CD4-positive, alpha-beta T cell treated with Interleukin-4 for 4 hours (primary cell): ENCODE data around the gene VAPA.

ENCODE experiments used
- DNase-seq: peaks from one replicate; pipeline ENCODE4 v3.0.0-alpha.2; 2020

VAPA gene

DNA sequence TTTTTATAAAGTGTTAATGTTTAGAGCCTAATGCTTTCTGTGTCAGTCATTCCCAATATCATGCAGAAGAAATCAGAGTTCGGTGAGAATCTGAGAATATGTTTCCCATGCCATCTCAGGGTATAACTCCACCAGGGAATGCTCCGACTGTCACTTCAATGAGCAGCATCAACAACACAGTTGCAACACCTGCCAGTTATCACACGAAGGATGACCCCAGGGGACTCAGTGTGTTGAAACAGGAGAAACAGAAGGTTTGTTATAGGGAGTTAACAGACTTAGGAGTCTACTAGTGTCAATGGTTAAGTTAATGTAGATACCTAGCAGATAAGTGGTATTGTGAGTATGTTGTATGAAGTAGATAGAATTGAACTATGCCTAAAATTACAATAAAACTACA is 31.0 kb downstream of the VAPA start:
- DNase-seq = no peak

DNA sequence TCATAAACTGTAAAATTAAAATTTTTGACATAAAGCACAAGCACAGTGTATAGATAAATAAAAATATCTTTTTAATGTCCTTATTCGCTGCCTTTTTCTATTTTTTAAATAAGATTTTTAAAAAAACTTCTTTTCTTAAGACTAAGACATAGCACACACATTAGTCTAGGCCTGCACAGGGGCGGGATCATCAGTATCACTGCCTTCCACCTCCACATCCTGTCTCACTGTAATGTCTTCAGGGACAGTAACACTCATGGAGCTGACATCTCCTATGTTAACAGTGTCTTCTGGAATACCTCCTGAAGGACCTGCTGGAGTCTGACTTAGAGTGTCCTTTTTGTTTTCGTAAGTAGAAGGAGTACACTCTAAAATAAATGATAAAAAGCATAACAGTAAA is 33.0 kb downstream of the VAPA start:
- no peak for DNase-seq

DNA sequence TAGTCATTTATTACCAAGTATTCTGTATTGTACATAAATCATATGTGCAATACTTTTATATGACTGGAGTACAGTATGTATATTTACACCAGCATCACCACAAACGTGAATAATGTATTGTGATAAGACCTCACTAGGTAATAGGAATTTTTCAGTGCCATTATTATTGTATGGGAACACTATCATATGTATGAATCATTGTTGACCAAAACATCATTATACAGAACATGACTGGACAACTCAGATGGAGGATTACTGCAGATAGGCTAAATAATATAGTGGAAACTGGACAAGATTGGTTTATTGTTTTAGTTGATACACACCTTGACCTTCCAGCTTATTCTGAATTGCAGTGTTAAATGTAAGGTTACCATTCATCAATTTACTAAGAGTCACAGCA is 33.4 kb downstream of the VAPA start:
- no peak for DNase-seq

DNA sequence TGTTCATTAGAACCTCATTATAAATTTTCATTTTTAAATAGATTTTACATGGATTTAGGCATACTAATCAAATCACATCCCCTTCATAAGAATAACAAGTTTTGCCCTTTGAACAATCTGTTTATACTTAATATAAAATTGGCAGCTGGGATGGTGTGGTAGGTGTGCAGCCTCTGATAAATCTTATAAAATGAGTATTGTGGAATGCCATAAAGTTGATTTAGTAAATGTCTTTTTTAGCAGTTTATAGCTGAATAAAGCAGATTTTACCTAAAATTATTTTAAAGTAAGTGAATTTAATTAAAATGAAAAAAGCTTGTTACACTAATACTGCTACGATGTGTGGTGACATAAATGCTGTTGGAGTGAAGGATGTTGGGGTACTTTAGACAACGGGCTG is 35.5 kb downstream of the VAPA start:
- DNase-seq = no peak

DNA sequence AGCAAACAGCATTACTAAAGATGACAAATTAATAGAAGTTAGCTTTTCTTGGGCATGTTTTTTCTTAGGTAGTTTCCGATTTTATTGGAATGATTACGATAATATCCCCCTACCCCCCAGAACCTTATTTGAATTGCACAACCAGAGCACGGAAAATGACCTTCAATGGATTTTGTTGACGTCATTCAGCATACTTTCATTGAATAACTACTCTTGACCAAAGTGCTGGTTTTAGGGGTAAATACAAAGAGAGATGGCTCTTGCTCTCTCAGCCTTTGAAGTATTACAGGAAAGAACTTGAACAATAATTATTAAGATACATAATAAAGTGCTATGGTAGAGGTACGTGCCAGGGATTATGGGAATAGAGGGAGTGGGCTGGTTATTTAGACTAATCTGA is 36.0 kb downstream of the VAPA start:
- DNase-seq = no peak

DNA sequence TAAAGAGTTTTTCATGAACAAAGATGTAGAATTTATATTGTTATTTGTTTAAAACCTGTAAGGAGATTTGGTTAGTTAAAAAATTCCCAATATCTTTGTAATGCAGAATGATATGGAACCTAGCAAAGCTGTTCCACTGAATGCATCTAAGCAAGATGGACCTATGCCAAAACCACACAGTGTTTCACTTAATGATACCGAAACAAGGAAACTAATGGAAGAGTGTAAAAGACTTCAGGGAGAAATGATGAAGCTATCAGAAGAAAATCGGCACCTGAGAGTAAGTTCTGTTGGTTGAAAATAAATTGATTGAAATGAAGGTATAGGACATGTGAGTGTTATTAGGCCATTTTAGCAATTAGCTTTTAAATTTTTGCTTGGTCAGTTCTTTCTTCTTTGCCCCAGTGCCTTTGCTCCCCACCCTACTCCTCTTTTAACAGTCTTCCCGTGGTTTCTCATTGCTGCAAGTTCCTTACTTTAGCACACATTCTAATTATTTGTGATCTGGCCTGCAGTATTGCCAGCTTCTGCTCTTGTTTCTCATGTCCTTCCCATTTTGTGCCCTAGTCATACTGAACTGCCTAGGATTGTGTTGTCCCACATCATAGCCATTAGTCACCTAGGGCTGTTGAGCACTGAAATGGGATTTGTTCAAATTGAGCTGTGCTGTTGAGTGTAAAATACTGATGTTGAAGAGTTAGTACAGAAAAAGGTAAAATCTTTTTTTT is 36.6 kb downstream of the VAPA start:
- no peak for DNase-seq

DNA sequence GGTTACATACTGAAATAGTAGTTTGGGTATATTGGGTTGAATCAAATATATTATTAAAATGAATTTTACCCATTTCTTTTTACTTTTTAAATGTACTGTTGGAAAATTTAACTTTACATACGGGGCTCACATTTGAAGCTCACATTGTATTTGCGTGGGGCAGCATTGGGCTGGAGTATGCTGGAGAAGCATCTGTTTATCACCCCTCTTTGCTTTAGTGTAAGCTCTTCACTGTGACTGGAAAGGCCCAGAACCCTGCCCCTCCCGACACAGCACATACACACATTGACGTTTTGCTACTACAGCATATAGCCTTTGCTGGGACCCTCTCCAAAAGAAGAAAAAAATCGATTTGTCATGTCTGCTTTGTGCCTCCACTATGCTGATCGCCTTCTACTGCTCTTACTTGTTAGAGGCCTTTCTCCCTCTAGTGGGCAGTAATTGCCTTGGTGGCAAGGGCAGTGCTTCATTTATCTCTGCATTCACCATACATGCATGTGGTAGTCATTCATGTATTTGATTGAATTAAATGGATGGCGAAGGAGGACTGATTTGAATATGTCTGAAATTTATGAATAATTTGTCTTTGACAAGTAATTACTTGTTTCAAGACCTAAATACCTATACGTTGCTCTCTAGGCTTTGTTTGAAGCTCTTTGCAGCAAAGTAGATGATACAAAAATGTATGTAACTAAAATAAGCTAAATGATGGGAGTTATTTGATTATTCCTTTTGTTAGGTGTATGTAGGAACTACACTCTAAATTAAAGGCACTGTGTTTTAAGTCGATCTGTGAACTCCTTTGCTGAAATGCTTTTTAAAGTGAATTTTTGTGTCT is 37.4 kb downstream of the VAPA start:
- DNase-seq = peak; percentile 18

DNA sequence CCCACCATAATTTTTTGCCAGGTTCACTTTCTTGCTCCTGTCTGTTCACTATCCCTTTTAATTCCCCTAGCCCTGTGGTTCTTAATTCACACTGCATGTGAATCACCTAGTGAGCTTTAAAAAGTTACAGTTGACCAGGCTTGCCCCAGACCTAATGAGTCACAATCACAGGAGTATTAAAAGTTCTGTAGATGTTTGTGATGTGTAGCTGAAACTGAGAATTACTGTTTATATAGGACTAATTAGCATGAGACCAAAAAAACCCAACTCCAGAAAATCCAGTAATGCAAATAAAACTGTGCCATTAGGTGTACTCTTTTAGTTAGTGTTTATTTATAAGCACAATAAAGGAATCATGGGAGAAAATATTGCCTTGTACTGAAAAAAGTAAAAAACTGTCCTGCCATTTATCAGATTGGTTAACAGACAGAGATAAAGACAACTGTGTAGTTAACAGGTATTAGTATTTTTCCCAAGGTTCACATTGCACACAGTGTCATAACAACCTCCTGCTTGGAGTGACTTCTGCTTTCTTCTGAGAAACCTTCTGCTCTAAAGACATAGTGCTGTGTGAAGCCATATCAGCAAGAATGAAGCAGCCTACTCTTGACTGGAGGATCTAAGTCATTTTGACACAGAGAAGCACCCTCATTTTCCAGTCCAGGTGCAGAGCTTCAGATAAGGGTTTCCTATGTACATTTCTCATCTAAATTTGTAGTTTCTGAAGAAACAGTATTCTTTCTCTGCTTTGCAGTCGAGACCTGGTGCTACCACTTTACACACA is 39.0 kb downstream of the VAPA start:
- no peak for DNase-seq

DNA sequence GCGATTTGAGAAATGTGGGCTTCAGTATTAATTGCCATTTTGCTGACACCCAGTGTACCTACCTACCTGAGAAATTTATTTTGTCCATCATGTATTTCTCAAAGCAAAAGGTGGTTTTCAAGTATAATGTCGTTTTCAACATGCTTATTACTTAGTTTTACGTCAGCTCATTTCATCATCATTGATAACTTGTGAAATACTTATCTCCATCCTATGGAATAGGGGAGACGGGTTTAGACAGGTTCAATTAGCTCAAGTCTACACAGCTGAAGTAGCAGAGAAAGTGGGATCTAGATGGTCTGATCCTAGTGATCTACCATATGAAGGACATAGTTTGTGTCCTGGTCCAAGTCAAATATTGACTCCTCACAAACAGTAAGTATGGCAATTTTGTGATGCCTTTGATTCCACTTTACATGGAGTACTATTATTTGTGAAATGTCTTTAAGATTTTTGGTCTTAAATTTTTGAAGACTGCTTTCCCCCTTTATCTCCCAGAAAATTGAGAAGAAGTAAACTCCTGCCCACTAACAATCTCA is 45.1 kb downstream of the VAPA start:
- no peak for DNase-seq

DNA sequence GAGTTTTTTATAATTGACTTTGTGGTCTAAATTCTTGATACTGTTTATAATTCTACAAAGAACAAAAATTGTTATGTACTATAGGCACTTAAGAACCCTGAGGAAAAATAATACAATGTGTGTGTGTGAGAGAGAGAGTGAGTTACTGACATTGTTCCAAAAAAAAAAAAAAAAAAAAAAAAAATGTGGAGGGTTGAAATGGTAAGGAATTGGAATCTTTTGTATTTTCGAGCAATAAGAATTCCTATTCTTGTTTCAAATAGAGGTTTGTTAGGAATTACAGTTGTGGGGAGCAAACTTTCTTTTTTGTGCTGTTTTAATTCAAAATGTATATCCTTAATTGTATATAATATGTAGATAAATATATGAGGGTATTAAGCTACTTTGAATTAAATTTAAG is 45.7 kb downstream of the VAPA start:
- no peak for DNase-seq

DNA sequence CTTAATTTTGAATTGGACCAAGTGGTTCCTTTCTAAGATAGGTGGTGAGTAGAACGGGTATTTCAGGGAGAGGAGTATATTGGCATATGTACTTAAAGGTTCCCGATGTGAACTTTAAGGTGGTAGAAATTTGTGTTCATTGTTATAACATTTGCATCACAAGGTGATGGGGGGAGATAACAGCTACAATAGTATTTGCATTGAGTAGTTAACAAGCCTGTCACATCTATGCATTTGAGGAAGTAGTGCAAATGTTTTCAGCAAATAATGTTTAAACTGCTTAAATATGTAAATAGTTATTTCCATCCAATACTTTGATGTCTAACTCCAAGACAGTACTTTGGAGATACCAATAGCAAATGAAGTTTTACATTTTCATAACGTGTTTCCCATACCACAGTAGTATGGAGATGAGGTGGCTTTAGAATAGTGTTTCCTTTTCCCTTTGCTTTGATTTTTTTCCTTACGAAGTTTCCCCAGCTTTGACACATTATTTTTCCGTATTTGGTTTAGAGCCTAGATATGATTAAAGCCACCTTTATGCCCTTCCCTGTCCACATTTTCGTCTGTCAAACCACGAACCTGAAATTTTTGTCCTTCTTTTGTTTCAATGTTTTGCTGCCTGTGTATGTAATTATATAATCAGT is 46.6 kb downstream of the VAPA start:
- DNase-seq = no peak

DNA sequence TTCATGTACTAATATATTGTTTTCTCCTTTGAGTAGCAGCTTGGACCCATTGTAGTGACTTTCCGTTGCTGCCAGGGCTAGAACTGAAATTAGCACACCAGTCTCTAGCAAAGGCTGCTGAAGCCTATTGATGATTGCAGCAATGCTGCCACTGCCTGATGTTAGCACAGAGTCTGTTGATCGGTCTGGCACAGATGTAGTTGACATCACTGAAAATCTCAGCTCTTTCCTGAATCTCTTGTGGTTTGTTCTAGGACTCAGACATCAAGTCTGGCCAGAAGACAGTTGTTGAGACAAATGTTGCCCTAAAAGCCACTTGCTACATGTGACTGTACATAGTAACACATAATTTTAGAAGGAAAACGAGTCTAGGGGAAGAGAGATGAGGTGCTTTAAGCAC is 47.2 kb downstream of the VAPA start:
- no peak for DNase-seq

DNA sequence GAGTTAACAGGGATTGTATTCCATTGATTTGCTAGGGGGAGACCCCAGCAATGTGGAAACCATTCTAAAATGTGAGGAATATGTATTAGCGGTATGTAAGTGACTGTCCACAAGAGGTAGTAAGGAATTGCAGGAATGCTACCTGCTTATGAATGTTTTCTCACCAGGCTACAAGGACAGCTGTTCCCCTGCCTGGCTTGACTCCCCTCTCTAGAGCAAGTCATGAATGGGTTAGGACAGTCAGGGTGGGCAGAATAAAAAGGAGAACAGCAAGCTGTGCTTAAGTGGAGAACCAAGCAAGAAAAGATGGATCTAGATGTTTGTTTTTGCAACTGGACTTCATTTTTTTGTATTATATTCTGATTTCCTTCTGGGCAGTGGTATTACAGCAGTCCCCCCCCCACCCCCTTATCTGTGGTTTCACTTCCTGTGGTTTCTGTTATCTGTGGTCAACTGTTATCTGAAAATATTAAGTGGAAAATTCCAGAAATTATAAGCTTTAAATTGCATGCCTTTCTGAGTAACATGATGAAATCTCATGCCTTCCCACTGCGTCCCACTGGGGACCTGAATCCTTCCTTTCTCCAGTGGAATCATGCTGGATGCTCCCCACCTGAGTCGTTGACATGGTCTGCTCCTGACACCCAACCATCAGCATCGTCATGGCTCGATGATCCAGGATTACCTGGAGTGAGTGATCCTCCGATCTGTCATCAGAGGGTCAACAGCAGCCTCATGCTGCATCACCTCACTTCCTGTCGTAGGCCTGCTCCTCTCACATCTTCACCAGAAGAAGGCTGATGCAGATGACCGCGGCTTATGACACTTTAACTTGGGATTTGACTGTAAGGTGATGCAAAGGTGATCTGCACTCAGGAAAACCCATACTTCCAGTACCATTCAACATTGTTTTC is 52.2 kb downstream of the VAPA start:
- DNase-seq = no peak

DNA sequence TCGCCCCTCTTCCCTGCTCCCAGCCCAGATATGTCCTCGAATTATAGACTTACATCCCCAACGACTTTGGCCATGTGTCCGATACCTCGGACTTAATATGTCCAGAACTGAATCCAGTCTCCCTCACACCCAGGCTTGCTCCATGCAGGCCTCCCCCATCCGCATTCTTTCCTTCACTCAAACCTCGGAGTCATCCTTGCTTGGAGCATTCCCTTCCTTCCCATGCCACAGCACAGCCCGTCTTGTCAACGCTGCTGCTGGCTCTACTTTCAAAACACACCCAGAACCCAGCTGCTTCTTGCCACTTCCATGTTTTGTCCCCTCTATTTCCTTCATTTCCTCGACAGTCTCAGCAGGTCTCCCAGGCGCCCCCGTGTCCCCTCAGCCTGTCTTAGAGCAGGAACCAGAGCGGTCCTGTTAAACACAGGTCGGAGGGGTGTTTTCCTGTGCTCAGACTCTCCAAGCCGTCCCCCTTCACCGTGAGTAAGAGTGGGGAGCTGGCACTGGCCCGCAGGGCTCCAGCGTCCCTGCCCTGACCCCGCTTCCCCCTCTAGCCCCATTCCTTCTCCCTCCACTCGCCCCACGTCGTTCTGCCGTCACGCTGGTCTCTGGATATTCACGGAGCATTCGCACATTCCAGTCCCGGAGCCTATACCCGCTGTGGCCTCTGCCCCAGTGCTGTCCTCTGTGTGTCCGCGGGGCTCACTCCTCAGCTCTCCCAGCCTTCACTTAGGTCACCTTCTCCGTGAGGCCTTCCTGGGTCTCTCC is 54.4 kb downstream of the VAPA start:
- no peak for DNase-seq

DNA sequence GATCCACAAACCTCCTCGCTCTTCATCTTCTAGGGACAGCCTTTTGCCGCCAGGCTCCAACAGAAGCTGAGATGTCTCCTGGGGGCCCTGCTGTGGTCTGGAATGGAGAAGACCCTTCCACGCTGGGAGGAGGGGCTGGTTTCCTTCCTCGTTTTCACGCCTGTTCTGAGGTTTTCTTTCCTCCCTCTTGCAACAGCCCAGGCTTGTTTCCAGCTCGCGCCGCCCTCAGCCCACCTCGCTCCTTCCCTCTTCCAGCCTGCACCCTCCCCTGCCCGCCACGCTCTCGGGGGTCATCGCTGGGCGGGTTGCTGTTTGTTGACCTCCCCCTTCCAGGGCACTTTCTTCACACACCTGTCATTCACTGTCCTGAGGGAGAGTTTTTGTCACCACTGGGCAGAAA is 55.4 kb downstream of the VAPA start:
- no peak for DNase-seq

DNA sequence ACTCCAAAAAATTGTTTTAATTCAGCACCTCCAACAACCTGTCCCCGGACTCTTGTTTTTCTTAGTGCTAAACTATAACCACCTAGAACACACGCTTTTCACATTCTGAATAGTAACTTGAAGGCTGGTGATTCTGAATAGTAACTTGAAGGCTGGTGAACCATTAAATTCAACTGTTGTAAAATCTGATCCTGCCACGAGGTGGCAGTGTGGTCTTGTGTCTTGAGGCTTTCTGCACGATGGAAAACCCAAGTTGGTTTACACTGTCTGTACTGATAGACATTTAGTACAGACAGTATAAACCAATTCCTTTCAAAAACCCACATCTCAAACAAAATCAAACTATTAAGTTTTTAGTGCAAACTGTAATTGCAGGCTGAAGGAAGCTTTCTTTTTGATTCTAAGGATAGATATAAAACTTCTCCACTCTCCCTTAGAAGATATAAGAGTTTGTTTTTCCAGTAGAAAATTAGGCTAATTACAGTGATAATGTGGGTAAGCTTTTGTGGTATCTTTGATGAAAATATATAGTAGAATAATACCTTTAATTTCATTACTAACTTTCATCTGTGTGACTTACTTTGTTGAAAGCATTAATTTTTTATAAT is 57.6 kb downstream of the VAPA start:
- peak; percentile 74 for DNase-seq

DNA sequence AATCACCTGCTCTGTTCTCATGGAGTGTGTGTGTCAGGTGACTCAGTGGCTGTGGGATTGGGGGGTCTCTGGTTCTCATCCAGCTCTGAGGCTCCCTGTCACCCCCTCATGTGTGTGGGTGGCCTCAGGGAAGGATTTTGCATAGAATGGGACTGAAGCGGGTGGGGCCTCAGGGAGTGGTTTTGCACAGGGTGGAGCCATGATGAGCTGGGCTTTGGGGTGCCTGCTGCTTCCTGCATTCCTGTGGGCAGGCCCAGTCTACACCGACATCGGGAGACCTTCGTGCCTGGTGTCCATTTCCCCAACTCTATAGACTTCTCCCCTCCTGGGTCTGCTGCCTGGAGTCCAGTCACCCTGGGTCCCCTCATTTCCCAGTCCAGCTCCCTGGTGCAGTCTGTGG is 59.7 kb downstream of the VAPA start:
- DNase-seq = no peak

DNA sequence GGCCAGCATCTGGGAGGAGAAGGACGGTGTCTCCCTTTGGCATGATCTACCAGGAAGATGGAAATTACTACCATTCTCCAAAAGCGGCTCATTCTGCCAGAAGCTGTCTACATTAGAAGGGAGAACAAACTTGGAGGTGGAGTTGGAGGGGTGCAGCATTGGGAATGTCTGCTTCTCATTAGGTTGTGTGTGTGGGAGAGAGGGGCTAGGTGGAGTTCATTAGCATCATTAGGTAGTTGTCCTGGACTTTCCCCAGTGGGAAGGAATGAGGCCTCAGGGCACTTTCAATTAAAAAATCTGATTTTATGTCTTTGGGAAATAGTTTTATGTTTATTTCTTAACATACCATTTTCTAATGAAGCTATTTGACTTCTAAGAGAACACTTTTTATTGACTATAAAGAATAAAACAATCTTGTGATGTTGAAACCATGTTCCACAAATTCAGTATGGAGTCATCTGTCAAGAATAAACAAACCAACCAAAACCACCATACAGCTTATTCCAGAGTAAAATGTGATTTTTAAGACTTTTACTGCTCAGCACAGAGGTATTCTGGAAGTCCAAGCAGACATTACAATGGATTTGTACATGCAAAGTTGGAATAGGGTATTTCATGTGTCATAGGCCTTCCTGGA is 60.6 kb downstream of the VAPA start:
- no peak for DNase-seq

DNA sequence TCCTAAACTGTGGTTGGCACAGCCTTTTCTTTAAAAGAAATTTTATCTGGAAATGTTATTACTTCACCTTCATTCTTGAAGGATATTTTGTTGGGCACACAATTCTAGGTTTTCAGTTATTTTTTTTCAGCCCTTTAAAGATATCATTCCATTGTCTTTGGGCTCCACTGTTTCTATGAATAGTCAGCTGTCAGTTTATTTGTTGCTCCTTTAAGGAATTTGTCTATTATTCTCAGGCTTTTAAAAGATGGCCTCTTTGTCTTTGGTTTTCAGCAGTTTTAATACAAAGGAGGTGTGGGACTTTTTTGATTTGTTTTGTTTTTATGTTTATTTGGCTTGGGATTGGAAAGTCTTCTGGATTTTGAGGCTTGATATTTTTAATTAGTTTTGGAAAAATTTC is 61.8 kb downstream of the VAPA start:
- DNase-seq = no peak

DNA sequence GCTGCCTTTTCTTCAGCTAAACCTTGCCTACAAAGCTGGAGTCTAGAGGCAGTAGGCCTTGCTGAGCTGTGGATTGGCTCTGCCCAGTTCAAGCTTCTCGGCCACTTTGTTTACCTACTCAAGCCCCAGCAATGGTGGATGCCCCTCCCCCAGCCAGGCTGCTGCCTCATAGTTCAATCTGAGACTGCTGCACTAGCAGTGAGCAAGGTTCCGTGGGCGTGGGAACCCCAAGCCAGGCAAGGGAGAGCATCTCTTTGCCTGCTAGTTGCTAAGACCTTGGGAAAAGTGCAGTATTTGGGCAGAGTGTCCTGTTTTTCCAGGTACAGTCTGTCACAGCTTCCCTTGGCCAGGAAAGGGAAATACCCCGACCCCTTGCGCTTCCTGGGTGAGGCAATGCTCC is 68.9 kb downstream of the VAPA start:
- no peak for DNase-seq
